ENCODE data around the gene USH1C.

GRCh38 chr11:17542249-17542648 lies 2.0 kb downstream of the USH1C start:
- no peak for TF ChIP-seq CTCF (IDR thresholded peaks at IDR 0.05)
- TF ChIP-seq EZH2 (IDR thresholded peaks at IDR 0.05), result no peak
- TF ChIP-seq EZH2phosphoT487 (IDR thresholded peaks at IDR 0.05), result no peak

Data from neural progenitor cell (in vitro differentiated cells).